Activated CD8-positive, alpha-beta memory T cell treated with anti-CD3 and anti-CD28 coated beads for 1 hour (primary cell): Measurements from ENCODE around the gene CAPN7.
"Not testable (repeated sequence)": the region's sequence is repeated elsewhere in the genome, so short reads cannot be mapped to it uniquely, and the experiment has no call there.

Source experiments
- DNase-seq, 2 donors: peaks; one replicate each; pipeline ENCODE4 v3.0.0-alpha.2; 2020; ENCODE audit warnings: low read depth in 1 of 2; ENCODE audit errors: extremely low read depth in 1 of 2

The CAPN7 gene

GRCh38 chr3:15205934-15206661, at the start of gene CAPN7:
CAPN7 (plus strand) TSS chr3:15206246; CDS start chr3:15206496, 250 bp downstream.
- peak; percentile 71 to 93 for DNase-seq

GRCh38 chr3:15157441-15157840, 48.6 kb upstream of the CAPN7 start:
- no peak for DNase-seq

DNA sequence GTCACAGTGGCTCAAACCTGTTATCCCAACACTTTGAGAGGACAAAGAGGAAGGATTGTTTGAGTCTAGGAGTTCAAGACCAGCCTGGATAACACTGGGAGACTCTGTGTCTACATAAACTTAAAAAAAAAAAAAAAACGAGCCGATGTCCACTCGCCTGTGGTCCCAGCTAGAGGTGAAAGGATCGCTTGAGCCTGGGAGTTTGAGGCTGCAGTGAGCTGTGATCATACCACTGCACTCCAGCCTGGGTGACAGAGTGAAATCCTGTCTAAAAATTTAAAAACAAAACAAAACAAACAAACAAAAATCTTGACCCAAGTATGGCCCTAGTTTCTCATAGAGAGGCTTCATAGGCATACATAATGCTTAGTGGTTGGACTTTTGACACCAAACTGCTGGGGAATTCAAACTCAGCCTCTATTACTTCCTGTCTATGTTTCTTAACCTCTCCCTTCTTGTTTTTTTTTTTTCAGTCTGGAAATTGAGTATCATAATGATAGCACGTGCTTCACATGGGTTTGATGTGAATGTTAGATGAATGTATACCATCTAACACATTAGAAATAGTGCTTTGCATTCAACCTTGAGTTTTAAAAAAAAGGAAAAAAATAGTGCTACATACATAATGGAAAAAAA, 46.4 kb upstream of the CAPN7 start:
- no peak for DNase-seq

DNA sequence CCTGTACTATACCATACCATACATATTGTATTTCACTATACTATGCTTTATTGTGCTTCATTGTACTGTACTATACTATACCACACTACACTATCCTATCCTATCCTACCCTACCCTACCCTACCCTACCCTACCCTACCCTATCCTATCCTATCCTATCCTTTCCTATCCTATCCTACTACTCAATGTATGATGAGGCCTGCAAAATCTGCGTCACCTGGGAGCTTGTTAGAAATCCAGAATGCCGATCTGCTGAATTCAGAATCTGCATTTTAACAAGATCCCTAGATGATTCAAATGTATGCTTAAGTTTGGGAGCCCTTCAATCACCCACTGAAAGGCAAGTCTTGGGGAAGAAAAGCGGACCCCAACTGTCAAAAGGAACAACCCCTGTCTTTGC, 45.4 kb upstream of the CAPN7 start:
- no peak for DNase-seq

GRCh38 chr3:15161133-15161532, 44.9 kb upstream of the CAPN7 start:
- no peak for DNase-seq

- not testable (repeated sequence) for DNase-seq
These were observed 42.4 kb upstream of the CAPN7 start for GRCh38 chr3:15163656-15164055.

- DNase-seq = no peak
These were observed 41.7 kb upstream of the CAPN7 start for GRCh38 chr3:15164340-15164739.

DNA sequence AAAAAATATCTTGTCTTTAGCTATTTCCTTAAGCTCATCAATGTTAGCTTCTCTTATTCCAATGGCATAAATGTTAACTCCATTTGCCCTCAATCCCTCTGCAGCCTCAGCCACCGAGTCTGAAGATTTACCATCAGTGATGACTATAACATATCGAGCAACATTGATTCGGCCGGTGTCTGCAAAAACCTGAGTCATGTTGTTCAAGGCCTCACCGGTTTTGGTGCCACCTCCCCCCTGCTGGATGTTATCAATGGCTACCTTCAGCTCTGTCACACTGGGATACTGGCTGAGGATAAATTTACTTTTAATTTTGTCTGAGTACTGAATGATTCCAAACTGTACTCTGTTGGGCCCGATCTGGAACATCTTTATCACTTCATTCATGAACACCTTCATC, 41.0 kb upstream of the CAPN7 start:
- DNase-seq = no peak

- not testable (repeated sequence) for DNase-seq
These were observed 39.7 kb upstream of the CAPN7 start for GRCh38 chr3:15166391-15166790.

DNA sequence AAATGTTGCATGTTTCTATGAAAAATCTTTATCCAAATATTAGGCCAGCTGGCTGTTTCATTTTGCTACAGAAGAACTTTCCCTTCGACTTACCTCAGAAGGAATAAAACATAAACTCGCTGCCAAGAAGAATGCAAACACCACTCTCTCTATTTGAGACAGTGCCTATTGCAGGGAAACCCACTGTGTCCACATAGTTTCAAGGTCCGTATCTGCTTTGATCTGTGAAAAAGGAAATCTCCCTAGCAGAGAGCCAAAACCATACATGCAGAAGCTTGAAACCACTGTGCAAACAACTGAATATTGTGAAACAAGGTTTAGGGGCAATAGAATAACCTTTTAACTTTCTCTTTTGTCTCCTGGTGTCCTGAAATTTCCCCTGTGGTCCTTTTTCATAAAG, 35.0 kb upstream of the CAPN7 start:
- DNase-seq = no peak

DNA sequence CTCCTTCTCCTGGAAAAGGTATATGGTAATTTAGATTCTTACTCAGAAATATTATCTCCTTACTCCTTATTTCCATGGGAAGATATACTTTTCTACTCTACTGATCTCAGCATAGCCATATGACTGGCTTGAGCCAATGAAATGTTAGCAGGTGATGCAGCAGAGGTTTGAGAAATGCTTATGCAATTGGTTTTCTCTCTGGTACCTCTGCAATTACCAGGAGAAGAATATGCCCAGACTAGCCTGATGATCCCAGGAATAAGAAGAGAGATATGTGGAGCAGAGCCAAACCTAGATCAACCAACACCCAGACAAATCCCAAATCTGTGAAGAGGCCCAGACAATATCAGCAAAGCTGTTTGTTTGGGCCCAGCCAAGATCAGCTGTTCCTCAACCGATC, 33.2 kb upstream of the CAPN7 start:
- DNase-seq = no peak

DNA sequence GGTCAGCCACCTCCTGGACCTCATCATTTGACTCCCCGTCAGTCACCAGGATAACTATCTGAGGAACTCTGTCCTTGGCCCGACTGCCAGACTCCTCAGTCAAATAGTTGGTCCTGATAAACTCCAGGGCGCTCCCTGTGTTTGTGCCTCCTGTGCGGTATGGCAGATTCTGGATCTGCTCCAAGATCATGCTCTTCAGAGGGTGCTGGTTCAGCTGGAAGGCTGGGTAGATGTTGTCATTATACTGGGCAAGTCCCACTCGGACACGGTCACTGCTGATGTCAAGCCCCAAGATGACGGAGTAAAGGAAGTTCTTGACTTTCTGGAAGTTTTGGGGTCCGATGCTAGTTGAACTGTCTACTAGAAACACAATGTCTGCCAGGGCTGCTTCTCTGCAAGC, 31.1 kb upstream of the CAPN7 start:
- DNase-seq = no peak

DNA sequence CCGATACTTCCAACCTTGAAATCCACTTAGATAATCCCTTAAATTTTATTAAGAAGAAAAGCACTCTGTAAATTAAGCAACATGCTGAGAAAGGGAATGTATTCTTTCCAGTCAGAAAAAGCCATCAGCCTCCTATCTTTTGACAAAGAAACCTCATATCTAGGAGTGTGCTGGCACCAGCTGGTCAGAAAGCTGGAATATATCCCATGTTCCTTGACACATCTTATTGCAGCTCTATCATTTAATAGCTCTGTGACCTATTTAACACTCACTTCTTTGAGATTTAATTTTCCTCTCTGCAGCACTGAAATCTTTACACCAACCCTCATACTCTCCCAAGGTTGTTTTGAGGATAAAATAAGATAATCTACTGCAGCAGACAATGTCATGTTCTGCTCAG, 30.4 kb upstream of the CAPN7 start:
- no peak for DNase-seq

DNA sequence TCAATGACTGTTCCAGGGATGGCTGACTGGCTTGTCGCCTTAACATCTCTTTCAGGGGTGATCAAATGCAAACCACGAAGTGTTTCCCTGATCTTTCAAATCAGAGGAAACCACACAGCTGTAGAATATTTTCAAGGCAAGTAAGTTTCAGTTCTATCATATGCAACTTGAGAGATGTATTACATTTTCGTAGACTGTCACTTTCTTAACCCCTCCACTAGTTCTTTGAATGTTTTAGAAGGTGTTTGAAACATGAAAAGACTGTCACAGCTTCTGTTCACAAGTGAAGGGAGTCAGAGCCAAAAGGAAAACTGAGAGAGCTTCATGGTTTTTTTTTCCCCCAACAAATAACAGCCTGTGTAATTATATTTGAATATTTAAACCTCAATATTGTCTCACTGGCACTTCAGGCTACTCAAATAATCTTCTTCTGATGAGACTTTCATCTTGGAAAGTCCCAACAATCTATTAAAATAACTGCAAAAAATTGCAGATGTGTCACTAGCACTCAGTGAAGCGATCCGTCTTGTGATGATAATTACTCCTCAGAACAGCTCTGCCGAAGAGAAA, 25.9 kb upstream of the CAPN7 start:
- no peak for DNase-seq

- DNase-seq = no peak
These were observed 24.5 kb upstream of the CAPN7 start for GRCh38 chr3:15181511-15181910.

- DNase-seq = no peak
These were observed 24.1 kb upstream of the CAPN7 start for GRCh38 chr3:15181963-15182362.

DNA sequence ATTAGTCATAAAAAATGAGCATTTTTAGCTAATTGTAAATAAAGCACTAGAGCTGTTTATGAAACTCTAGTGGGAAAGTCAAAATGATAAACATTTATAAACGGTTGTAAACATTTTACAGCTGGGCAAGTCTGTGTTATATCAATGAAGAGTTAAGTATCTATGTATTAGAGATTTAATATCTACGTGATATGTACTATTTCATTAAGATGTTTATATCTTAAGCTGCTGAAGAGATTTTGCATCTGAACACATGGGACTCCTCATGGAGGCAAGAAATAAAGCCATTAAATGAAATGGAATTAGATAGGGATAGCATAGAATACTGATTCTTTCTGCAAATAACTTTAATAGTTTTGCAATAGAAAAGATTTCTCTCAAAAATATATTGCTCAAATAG, 23.0 kb upstream of the CAPN7 start:
- no peak for DNase-seq

DNA sequence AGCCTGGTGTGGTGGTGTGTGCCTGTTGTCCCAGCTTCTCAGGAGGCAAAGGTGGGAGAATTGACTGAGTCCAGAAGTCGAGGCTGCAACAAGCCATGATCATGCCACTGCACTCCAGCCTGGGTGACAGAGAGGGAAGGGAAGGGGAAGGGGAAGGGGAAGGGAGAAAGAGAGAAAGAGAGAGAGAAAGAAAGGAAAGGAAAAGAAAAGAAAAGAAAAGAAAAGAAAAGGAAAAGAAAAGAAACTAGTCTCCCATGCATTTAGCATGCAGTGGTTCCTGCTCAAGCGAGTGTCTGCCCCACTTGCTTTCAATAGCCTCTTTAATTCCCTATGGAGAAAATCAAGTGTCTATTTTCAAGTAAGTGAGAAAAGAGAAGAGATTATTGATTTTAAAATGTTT, 20.6 kb upstream of the CAPN7 start:
- DNase-seq = no peak

DNA sequence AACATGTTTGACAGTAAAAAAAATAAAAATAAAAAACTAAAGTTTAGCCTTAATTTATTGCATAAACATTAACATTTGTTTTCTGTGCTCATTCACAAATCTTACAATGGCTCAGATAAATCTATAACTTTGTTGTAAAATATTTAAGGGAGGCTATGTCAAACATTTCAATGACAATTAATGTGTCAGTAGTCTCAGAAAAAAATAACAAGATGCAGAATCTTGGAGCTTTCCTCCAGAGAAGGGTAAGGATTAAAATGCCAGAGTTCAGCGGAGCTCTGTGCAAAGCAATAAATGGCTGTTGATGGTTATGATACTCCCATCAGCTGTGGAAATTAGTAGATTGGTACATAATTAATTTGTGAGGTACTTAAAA, 20.0 kb upstream of the CAPN7 start:
- DNase-seq = no peak

DNA sequence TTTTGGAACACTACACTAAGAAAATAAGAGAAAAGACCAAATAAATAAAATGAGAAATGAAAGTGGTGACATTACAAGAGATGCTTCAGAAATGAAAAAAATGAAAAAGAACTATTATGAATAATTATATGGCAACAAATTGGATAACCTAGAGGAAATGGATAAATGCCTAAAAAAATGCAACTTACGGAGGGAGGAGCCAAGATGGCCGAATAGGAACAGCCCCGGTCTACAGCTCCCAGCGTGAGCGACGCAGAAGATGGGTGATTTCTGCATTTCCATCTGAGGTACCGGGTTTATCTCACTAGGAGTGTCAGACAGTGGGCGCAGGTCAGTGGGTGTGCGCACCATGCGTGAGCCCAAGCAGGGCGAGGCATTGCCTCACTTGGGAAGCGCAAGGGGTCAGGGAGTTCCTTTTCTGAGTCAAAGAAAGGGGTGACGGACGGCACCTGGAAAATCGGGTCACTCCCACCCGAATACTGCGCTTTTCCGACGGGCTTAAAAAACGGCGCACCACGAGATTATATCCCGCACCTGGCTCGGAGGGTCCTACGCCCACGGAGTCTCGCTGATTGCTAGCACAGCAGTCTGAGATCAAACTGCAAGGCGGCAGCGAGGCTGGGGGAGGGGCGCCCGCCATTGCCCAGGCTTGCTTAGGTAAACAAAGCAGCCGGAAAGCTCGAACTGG, 19.4 kb upstream of the CAPN7 start:
- DNase-seq = not testable (repeated sequence)

DNA sequence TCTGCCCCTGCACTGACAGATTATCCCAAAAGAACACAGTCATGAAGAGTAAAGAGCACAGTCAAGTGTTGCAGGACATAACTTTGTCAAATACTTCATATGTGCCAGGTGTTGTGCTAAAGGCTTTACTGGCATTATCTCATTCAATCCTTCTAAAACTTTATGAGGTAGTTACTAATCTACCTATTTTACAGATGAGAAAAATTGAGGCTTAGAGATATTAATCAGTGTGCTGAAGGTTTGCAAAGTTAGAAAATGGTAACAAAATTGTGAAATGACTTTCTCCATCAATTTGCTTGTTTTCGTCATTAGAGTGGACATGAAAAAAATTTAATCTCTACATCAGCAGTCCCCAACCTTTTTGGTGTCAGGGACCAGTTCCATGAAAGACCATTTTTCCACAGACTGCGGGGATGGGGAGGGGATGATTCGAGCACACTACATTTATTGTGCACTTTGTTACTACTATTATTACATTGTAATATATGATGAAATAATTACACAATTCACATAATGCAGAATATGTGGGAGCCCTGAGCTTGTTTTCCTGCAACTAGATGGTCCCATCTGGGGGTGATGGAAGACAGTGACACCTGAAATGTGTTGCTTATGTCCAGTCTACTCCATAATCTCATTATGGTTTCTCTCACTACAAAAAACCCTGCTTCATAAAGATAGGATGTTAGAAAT, 8.6 kb upstream of the CAPN7 start:
- no peak for DNase-seq
